Nephron (organoid): ENCODE results near the gene PRKN.

Source experiments
- H3K27ac Mint-ChIP-seq, 3 experiments: 2 replicates each; pipeline ENCODE4 v1.8.0; 2020; ENCODE audit warnings: mixed read lengths in 3 of 3, mild to moderate bottlenecking in 2 of 3, moderate library complexity in 1 of 3
- H3K27me3 Mint-ChIP-seq: 2 replicates; pipeline ENCODE4 v1.8.0; 2021; ENCODE audit warnings: low read depth, mild to moderate bottlenecking, moderate library complexity, mixed read lengths
- H3K36me3 Mint-ChIP-seq: 2 replicates; pipeline ENCODE4 v1.8.0; 2020; ENCODE audit warnings: low read depth, mixed read lengths
- H3K4me1 Mint-ChIP-seq: 2 replicates; pipeline ENCODE4 v1.8.0; 2020; ENCODE audit warnings: mixed read lengths
- H3K4me3 Mint-ChIP-seq, 3 experiments: 2 replicates each; pipeline ENCODE4 v1.8.0; 2020; ENCODE audit warnings: mild to moderate bottlenecking in 3 of 3, mixed read lengths in 3 of 3, moderate library complexity in 2 of 3
- H3K9me3 Mint-ChIP-seq: 2 replicates; pipeline ENCODE4 v1.8.0; 2020; ENCODE audit warnings: mixed read lengths
- CTCF ChIP-seq, 3 experiments: fragments of 200-600 bp; sonication (generic); IDR thresholded peaks; one replicate each; pipeline ENCODE4 v1.5.0; 2021; ENCODE audit warnings: antibody characterized with exemption in 3 of 3; ENCODE audit not compliant: unreplicated experiment in 3 of 3

PRKN gene

GRCh38 chr6:162156146-162156545 lies 571.4 kb downstream of the PRKN start:
- no peak for TF ChIP-seq CTCF (IDR thresholded peaks at IDR 0.05; ENCODE audit: unreplicated experiment in 3 of 3)
- H3K36me3 Mint-ChIP-seq: no peaks in the 10 kb centered on the region
- H3K27ac Mint-ChIP-seq: no peak overlapping the region
- no peaks in the 10 kb centered on the region for H3K9me3 Mint-ChIP-seq
- H3K4me1 Mint-ChIP-seq: peaks cover 9% of the 10 kb centered on the region
- H3K4me3 Mint-ChIP-seq: no peak overlapping the region
- no peaks in the 10 kb centered on the region for H3K27me3 Mint-ChIP-seq

GRCh38 chr6:162154930-162155329 lies 572.6 kb downstream of the PRKN start:
- H3K27ac Mint-ChIP-seq: no peak overlapping the region
- H3K36me3 Mint-ChIP-seq: no peaks in the 10 kb centered on the region
- no peaks in the 10 kb centered on the region for H3K27me3 Mint-ChIP-seq
- peaks cover 9% of the 10 kb centered on the region for H3K4me1 Mint-ChIP-seq
- TF ChIP-seq CTCF (IDR thresholded peaks at IDR 0.05; ENCODE audit: unreplicated experiment in 3 of 3): no peak
- H3K9me3 Mint-ChIP-seq: no peaks in the 10 kb centered on the region
- no peak overlapping the region for H3K4me3 Mint-ChIP-seq

- no peak for TF ChIP-seq CTCF (IDR thresholded peaks at IDR 0.05; ENCODE audit: unreplicated experiment in 3 of 3)
- H3K27ac Mint-ChIP-seq: no peak overlapping the region
- H3K36me3 Mint-ChIP-seq: no peaks in the 10 kb centered on the region
- H3K4me3 Mint-ChIP-seq: no peak overlapping the region
- no peaks in the 10 kb centered on the region for H3K27me3 Mint-ChIP-seq
- peaks cover 9% of the 10 kb centered on the region for H3K4me1 Mint-ChIP-seq
- no peaks in the 10 kb centered on the region for H3K9me3 Mint-ChIP-seq
Measured at GRCh38 chr6:162154001-162154400, 573.6 kb downstream of the PRKN start.

- H3K9me3 Mint-ChIP-seq: no peaks in the 10 kb centered on the region
- peaks cover 9% of the 10 kb centered on the region for H3K4me1 Mint-ChIP-seq
- H3K27me3 Mint-ChIP-seq: no peaks in the 10 kb centered on the region
- no peak overlapping the region for H3K4me3 Mint-ChIP-seq
- no peak for TF ChIP-seq CTCF (IDR thresholded peaks at IDR 0.05; ENCODE audit: unreplicated experiment in 3 of 3)
- H3K36me3 Mint-ChIP-seq: no peaks in the 10 kb centered on the region
- H3K27ac Mint-ChIP-seq: no peak overlapping the region
Measured at GRCh38 chr6:162153120-162153519, 574.4 kb downstream of the PRKN start.

GRCh38 chr6:162151021-162151665 lies 576.4 kb downstream of the PRKN start:
- no peak overlapping the region for H3K27ac Mint-ChIP-seq
- H3K27me3 Mint-ChIP-seq: no peaks in the 10 kb centered on the region
- H3K36me3 Mint-ChIP-seq: no peaks in the 10 kb centered on the region
- peaks cover 4% of the 10 kb centered on the region for H3K4me1 Mint-ChIP-seq
- no peaks in the 10 kb centered on the region for H3K9me3 Mint-ChIP-seq
- no peak overlapping the region for H3K4me3 Mint-ChIP-seq
- TF ChIP-seq CTCF (IDR thresholded peaks at IDR 0.05; ENCODE audit: unreplicated experiment in 3 of 3): no peak

- no peak for TF ChIP-seq CTCF (IDR thresholded peaks at IDR 0.05; ENCODE audit: unreplicated experiment in 3 of 3)
Measured at GRCh38 chr6:162150295-162150694, 577.3 kb downstream of the PRKN start.

More at GRCh38 chr6:162150295-162150694, 577.3 kb downstream of the PRKN start:
- Mint-ChIP-seq H3K27me3 (no peaks in the 10 kb centered on the region), H3K9me3 (no peaks in the 10 kb centered on the region), H3K36me3 (no peaks in the 10 kb centered on the region), H3K4me3 (no peak overlapping the region), H3K4me1 (peaks cover 4% of the 10 kb centered on the region), H3K27ac (no peak overlapping the region)
